Measurements from ENCODE around the gene ADM5.
A peak's percentile ranks its signal among the peaks of the same experiment; 100 is the strongest.

Gene ADM5

DNA sequence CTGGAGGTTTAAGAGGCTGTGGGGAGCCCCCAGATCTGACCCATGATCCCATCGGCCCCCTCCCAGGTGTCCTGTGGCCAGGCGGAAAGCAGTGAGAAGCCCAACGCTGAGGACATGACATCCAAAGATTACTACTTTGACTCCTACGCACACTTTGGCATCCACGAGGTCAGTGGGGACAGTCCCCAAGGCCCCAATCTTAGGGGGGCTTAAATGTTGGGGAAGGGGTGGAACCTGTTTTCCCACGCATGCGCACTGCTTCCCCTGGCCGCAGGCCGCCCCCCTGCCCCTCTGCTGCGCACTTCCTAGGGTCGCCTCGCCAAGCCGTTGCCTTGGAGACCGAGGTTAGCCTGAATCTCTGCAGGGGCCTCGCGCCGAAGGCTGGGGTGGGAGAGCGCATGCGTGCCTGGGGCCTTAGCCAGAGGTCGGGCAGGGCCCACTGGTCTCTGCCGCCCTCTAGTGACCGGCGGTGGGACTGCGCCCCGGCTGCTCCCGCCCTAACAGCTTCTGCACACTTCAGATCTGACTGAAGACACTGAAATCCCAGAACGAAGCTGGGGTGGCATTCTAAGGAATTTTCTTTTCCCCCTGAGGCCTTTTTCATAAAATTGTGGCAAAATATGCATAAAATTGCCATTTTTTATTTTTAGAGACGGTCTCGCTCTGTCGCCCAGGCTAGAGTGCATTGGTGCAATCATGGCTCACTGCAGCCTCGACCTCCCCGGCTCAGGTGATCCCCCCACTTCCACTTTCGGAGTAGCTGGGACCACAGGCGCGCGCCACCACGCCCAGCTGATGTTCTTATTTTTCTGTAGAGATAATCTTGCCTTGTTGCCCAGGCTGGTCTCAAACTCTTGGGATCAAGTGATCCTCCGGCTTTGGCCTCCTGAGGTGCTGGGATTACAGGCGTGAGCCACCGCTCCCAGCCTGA is 8.7 kb upstream of the ADM5 start:
- DNase-seq = peak in 1 of 2 experiments; percentile 75

DNA sequence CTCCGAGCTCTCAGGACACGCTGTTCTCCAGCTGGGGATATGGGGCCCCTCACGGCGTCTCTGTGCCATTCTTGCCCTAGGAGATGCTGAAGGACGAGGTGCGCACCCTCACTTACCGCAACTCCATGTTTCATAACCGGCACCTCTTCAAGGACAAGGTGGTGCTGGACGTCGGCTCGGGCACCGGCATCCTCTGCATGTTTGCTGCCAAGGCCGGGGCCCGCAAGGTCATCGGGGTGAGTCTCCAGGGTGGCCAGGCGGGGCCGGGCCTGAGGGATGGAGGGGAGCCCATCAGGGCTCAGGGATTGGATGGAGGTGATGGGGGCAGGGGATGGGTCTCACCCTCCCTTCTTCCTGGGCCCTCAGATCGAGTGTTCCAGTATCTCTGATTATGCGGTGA is 7.6 kb upstream of the ADM5 start:
- no peak for DNase-seq

DNA sequence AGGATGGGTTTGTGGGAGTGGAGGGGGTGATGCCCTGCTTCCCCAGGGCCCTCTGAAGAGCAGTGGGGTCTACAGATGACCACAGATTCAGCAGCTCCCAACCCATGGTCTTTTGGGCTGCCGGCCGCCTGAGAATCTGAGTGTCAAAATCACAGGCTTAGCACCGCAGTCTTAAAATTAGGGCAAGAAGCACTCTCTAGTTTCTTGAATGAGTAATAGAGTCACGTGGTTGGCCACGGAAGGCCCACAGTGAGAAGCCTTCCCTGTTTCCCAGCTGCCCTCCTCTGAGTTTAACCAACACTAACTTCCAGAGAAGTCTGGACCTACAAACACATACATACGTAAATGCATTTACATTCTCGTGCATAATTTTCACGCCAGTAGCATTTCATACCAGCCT is 7.1 kb upstream of the ADM5 start:
- no peak for DNase-seq

DNA sequence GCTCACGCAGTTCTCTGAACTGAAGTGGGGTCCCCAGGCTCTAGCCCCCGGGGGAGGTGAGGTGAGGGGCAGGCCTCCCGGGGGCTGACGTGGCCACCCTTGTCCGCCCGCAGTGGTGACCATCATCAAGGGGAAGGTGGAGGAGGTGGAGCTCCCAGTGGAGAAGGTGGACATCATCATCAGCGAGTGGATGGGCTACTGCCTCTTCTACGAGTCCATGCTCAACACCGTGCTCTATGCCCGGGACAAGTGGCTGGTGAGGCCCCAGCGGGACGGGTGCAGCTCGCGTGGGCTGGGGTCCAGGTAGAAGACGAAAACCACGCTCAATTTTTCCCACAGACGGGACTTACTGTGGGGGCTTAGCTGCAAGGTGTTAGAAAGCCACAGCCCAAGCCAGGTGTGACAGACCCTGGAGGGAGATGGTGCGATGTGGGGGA is 5.6 kb upstream of the ADM5 start:
- no peak for DNase-seq

DNA sequence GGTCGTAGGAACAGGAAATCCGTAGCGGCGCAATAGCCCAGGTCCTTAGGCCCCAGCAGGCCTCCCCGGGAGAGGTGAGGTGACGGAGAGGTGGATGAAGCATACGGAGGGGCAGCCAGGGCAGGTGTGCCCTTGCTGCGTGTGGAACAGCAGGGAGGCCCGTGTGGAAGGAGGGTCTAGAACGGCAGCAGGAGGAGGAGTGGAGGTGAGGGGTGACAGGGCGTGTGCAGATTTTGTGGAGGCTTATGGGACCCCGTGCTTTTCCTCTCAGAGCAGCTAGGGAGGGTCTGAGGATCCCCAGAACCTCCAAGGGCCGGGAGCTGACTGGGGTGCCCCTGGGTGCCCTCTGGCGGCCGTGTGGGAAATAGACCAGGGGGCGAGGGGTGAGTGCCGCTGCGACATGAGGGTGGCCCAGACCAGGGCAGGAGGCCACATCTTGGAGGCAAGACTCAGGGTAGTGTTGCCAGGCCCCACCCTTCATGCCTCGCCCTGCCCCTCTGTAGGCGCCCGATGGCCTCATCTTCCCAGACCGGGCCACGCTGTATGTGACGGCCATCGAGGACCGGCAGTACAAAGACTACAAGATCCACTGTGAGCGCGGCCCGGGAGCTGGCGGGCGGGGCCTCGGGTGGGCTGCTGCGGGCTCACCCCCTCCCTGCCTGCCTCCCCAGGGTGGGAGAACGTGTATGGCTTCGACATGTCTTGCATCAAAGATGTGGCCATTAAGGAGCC is 5.0 kb upstream of the ADM5 start:
- DNase-seq = no peak

DNA sequence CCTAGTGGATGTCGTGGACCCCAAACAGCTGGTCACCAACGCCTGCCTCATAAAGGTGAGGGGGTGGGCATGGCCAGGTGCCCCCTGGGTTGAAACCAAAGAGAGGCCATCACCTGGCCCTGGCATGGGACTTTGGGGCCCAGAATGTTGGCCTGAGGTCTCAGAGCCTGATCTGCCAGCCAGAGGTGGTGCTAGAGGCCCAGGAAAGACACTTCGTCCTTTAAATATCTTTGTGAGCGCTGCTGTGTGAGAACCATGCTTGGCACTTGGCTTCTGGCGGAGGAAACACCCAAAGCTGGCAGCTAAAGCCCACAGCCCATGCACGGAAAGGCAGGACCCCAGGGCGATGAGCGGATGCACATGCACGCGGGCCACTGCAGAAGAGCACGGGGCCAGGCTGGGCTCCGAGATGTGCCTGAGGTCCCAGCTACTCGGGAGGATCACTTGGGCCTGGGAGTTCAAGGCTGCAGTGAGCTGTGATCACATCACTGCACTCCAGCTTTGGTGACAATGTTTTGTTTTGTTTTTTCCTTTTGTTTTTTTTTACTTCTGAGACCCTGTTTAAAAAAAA is 4.3 kb upstream of the ADM5 start:
- no peak for DNase-seq

DNA sequence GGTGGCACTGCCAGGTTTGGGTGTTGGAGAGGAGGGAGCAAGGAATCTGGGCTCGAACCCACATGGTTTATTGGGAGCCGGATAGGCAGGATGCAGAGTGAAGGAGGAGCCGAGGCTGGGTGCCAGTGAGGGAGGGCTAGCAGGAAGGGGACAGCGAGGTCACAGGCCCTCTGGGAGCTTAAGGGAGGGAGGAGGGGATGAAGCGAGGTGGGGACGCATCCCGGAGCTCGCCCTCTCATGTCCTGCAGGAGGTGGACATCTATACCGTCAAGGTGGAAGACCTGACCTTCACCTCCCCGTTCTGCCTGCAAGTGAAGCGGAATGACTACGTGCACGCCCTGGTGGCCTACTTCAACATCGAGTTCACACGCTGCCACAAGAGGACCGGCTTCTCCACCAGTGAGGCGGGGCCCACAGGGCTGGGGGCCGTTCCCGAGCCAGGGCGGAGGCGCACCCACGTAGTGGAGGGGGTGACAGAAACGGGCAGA is 3.5 kb upstream of the ADM5 start:
- no peak for DNase-seq

DNA sequence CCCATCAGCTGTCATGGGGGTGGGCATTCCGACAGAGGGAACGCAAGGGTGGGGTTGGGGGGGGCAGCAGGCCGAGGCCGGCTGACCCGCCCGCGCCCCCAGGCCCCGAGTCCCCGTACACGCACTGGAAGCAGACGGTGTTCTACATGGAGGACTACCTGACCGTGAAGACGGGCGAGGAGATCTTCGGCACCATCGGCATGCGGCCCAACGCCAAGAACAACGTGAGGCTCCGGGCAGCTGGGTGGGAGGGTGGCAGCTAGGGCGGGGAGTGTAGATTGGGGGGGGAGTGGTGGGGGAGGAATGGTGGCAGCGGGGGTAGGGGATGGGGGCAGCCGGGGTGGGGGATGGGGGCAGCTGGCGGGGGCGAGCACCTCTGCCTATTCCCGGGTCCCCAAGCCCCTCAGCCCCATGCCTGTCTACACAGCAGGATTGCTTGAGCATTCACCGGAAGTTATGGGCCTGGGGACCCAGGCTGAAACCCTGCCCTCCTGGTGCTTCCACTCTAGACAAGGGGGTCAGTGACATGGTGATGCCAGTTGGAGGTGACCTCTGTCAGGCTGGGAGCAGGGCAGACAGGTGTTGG is 2.8 kb upstream of the ADM5 start:
- no peak for DNase-seq

DNA sequence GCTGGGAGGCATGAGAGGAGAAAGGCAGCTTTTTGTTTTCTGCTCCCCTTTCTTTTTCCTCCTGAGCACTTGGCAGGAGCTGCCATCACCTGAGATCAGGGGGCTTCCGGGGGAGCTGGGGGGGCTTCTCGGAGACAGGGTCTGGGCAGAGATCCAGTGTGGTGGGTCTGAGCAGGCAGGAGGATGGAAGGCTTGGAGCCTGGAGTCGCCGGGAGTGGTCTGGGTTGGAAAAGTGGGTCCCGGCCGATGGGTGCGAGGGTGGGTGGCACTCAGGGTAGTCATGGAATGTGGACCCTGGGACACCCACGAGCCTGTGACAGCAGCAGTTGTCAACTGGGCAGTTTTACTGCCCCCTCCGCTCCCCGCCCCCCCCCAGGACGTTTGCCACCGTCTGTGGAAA is 2.2 kb upstream of the ADM5 start:
- no peak for DNase-seq

DNA sequence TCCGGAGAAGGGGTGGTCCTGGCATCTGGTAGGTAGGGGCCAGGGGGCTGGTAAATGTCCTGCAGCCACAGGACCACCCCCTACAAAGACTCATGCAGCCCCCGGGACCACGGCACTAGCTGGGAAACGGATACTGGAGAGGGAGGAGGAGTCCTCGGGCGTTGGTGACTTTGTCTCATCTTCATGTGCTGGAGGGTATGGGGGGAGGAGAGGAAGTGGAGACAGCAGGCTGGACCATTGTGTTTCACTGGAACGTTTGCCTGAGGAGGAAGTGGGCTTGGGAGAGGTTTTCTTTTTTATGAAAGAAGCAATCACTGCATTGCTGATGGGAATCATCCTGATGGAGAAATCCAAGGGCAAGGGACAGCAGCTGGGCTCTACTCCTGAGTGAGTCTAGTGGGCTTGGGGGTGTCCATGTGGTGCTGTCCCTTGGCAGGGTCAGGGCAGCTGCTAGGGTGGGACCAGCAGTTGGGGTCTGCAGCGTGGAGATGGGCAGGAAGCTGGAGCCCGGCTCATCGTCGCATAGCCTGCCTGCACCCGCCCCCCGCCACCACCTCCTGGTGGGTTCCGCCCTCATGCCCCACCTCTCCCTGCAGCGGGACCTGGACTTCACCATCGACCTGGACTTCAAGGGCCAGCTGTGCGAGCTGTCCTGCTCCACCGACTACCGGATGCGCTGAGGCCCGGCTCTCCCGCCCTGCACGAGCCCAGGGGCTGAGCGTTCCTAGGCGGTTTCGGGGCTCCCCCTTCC is 1.7 kb upstream of the ADM5 start:
- peak in 1 of 2 experiments; percentile 12 for DNase-seq

DNA sequence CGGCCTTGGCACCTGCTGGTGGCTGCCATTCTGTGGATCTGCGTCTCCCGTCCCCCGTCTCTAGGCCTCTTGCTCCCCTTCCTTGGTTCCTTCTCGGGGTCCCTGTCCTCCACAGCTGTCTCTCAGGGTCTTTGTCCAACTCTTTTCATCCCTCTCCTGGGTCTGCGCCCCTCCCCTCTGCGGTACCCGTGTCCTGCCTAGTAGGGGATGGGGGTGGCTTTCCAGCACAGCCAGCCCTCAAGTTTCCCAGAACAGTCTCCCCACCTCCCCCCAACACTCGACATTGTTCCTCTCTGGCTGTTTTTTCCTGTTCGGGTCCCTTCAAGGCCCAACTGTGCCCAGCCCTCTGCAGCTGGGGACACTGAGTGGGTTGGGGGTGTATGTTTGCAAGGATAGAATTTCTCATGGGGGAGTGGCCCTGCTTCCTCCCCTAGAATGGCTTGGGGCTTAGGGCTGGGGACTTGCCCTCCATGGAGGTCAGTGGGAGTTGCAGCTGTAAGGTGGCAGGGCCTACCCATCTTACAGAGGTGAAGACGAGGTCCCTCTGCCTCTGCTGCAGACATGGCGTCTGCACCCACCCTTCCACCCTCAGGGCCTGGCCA is 762 bp upstream of the ADM5 start:
- no peak for DNase-seq

DNA sequence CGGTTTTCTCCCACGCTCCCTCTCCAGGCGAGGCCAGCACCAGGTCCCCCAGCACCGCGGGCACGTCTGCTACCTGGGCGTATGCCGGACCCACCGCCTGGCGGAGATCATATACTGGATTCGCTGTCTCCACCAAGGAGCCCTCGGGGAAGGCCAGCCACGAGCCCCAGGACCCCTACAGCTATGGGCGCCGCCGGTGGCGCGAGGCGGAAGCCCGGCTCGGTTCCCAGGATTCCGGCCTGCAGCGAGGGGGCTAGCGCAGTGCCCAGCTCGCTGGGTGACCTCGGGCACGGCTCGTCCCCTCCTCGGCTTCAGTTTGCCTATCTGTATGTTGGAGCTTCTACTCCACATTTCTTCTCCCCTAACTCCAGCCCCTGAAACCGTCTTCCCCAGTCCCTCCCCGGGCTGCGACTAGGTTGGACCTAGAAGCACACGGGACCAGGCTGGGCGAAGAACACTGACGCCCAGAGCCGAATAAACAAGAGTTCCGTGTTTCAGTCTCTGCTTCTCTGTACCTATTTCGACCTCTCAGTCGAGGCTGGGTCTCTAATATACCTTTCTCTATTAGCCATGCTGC is 773 bp downstream of the ADM5 start:
- DNase-seq = no peak

DNA sequence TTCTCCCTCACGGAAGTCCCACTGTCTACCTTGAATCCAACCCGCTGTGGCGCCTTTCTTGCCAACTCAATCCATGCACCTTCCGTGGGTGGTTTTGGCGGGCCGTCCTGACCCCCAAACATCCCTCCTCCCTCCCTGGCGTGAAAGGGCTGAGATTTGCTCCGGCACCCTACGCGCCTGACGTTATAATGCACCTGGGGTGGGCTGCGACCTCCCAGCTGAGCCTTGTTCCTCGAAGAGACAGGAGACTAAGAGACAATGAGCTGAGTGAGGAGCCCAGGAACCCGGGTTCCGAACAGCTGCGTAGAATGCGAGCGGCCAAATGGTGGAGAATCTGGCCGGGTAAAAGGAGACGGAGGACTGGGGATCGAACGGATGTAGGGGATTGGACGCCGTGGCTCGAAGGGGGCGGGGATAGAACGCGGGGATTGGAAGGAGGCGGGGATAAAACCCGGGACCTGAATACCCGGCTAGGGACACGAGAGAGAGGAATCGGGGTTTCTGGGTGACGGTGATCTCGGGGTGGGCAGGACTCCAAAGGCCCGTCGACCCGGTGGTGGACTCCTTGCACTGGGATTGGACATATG is 1.4 kb downstream of the ADM5 start, which contains the start of gene CPT1C:
TSS of gene CPT1C (plus strand) at position 461 of the 587 bp plus-strand sequence. CDS start 1,137 bp downstream, outside the sequence.
- DNase-seq = no peak

DNA sequence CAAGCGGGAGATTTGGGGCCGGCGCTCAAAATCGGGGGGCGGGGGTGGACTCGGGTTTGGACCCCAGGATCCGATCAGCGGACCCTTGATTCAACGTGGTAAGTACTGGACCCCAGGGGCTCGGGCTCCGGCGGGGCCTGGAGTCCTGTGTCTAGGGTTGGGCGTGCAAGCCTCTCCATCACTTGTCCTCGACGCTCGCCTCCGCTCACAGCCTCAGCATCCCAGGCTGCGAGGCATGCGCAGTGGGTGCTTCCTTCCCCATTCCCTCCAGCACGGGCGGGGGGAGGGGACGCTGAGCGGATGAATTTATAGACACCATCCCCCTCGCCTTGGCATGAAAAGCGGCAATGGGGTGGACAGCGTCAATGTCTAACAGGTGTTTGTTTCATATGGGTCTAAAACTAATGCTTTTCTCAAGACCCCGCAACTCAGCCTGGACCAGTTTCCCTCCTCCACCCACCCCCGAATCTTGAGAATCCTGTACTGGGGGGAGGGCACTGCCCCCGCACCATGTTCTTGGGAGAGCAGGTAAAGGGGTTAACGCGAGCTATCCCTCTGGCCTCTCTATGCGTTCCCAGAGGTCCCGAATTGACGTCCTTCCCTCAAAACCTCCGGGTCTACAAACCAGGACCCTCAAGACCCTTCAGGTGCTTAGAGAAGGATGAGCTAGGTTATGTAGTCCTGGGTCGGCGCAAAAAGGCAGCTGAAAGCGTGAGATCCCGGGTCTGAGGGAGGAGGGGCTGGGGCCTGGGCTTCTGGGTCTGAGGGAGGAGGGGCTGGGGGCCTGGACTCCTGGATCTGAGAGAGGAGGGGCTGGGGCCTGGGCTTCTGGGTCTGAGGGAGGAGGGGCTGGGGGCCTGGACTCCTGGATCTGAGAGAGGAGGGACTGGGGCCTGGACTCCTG is 2.1 kb downstream of the ADM5 start:
- DNase-seq = no peak

DNA sequence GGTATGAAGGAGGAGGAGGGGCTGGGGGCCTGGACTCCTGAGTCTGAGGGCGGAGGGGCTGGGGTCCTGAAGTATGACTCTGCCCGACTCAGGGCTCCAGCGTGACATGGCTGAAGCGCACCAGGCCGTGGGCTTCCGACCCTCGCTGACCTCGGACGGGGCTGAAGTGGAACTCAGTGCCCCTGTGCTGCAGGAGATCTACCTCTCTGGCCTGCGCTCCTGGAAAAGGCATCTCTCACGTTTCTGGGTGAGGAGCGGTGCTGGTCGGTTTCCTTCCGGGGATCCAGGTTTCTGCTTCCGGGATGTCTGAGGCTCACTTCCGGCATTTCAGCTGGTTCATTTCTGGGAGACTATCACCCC is 2.7 kb downstream of the ADM5 start:
- no peak for DNase-seq

DNA sequence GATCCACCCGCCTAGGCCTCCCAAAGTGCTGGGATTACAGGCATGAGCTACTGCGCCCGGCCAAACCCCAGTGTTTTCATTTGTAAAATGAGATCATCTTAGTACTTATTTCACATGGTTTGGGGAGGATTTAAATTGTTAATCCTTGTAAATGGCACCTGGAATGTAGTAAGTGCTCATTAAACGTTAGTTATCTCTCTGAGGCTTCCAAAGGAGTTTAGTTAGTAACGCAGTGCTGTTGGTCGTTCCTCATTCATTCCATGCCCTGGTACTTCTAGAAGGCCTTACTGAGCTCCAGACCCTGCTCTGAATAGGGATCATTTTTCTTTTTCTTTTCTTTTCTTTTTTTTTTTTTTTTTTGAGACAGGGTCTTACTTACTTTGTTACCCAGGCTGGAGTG is 6.7 kb downstream of the ADM5 start:
- no peak for DNase-seq

DNA sequence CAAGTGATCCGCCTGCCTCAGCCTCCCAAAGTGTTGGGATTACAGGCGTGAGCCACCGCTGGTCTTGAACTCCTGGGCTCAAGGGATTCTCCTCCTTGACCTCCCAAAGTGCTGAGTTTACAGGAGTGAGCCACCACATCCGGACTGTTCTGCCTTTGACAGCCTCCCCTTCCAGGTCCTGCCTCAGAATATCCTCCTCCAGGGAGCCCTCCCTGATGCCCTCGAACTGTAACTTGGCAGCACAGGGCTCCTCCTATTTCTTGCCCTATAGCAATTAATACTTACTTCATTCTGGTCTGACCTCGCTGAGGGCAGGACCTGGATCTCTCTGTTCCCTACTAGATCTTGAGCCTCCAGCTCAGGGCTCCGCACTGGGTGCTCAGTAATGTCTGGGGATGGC is 7.5 kb downstream of the ADM5 start:
- no peak for DNase-seq

DNA sequence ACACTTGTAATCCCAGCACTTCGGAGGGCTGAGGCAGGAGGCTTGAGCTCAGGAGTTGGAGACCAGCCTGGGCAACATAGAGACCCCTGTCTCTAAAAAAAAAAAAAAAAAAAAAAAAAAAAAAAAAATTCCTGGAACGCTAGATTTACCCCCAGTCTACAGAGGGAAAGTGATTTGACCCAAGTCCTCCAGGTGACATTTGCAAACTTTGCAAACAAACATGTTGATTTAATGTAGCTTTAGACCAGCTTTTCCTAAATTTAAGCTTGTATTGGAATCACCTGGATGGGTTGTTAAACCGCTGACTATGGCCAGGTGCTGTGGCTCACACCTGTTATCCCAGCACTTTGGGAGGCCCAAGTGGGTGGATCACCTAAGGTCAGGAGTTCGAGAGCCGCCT is 10.0 kb downstream of the ADM5 start:
- DNase-seq = no peak

DNA sequence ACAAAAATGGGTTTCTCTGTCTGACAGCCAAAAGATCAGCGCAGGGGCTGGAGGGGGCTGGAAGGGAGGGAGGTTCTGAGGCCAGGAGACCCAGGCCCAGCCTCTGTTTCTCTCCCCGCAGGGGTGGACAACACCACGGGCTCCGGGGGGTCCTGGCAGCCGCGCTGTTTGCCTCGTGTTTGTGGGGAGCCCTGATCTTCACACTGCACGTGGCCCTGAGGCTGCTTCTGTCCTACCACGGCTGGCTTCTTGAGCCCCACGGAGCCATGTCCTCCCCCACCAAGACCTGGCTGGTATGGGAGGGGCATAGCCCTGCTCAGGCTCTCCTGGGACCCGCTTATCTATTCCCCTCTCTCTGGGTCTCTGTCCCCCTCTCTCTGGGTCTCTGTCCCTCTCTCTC is 11.2 kb downstream of the ADM5 start:
- no peak for DNase-seq

DNA sequence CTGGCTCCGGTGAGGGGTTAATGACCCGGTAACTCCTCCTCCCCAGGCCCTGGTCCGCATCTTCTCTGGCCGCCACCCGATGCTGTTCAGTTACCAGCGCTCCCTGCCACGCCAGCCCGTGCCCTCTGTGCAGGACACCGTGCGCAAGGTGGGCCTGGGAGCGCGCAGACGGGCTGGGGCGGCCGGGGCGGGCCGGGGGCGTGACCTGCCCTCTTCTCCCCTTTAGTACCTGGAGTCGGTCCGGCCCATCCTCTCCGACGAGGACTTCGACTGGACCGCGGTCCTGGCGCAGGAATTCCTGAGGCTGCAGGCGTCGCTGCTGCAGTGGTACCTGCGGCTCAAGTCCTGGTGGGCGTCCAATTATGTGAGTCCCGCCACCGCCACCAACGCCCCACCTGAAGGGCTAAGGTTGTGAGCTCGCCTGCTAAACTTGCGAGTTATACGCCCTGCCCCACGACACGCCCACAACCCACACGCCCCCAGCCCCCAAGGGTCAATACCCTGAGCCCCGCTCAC is 11.9 kb downstream of the ADM5 start:
- no peak for DNase-seq

Data from SW 1271 (cell line).